ENCODE results near the gene ZFYVE19.

Gene ZFYVE19

GRCh38 chr15:40776537-40777141, 30.2 kb upstream of the ZFYVE19 start:
- DNase-seq = peak; percentile 64

- DNase-seq = peak; percentile 86
These were observed 24.2 kb upstream of the ZFYVE19 start for GRCh38 chr15:40782609-40783227.

- no peak for DNase-seq
These were observed 21.7 kb upstream of the ZFYVE19 start for GRCh38 chr15:40785164-40785563.

- DNase-seq = no peak
These were observed 21.1 kb upstream of the ZFYVE19 start for GRCh38 chr15:40785814-40786213.

GRCh38 chr15:40787344-40787841, 19.5 kb upstream of the ZFYVE19 start:
- peak; percentile 79 for DNase-seq

GRCh38 chr15:40787991-40788390, 18.9 kb upstream of the ZFYVE19 start:
- DNase-seq = no peak

- no peak for DNase-seq
These were observed 17.8 kb upstream of the ZFYVE19 start for GRCh38 chr15:40789119-40789518.

- no peak for DNase-seq
These were observed 16.9 kb upstream of the ZFYVE19 start for GRCh38 chr15:40789999-40790398.

- no peak for DNase-seq
These were observed 16.2 kb upstream of the ZFYVE19 start for GRCh38 chr15:40790718-40791117.

GRCh38 chr15:40792394-40792793, 14.5 kb upstream of the ZFYVE19 start:
- DNase-seq = no peak

GRCh38 chr15:40793216-40793989, 13.5 kb upstream of the ZFYVE19 start:
- DNase-seq = peak; percentile 59

- DNase-seq = no peak
These were observed 10.8 kb upstream of the ZFYVE19 start for GRCh38 chr15:40796041-40796440.

GRCh38 chr15:40796512-40796911, 10.4 kb upstream of the ZFYVE19 start:
- no peak for DNase-seq

- no peak for DNase-seq
These were observed 7.4 kb upstream of the ZFYVE19 start for GRCh38 chr15:40799523-40799922.

- DNase-seq = no peak
These were observed 3.8 kb upstream of the ZFYVE19 start for GRCh38 chr15:40803076-40803475.

- DNase-seq = no peak
These were observed 3.2 kb upstream of the ZFYVE19 start for GRCh38 chr15:40803688-40804087.

GRCh38 chr15:40806672-40807027, 239 bp upstream of the ZFYVE19 start:
- DNase-seq = no peak

- DNase-seq = no peak
These were observed 1.1 kb downstream of the ZFYVE19 start for GRCh38 chr15:40807888-40808461.

- no peak for DNase-seq
These were observed 2.1 kb downstream of the ZFYVE19 start for GRCh38 chr15:40808861-40809450.

GRCh38 chr15:40812721-40813425, 6.0 kb downstream of the ZFYVE19 start:
- no peak for DNase-seq

GRCh38 chr15:40815042-40815698, 8.3 kb downstream of the ZFYVE19 start:
- DNase-seq = no peak

GRCh38 chr15:40819048-40819447, 12.2 kb downstream of the ZFYVE19 start:
- no peak for DNase-seq

Measured in stimulated activated CD8-positive, alpha-beta memory T cell treated with anti-CD3 and anti-CD28 coated beads, Interleukin-4, amount 100 ng/mL, for 48 hours (primary cell).